HS-5 (cell line): ENCODE results near the gene EREG.

Experiments
- DNase-seq: peaks from one replicate; pipeline ENCODE4 v3.0.0-alpha.2; 2012; ENCODE audit warnings: low read depth

The EREG gene

GRCh38 chr4:74428276-74428675 is 63.3 kb downstream of the EREG start:
- no peak for DNase-seq

- DNase-seq: no peak
Observed at GRCh38 chr4:74431113-74431826, 66.3 kb downstream of the EREG start.

- no peak for DNase-seq
Observed at GRCh38 chr4:74433043-74433442, 68.1 kb downstream of the EREG start.

- DNase-seq: no peak
Observed at GRCh38 chr4:74433541-74434172, 68.7 kb downstream of the EREG start.

- DNase-seq: no peak
Observed at GRCh38 chr4:74435296-74435695, 70.4 kb downstream of the EREG start.

GRCh38 chr4:74437866-74438265 is 72.9 kb downstream of the EREG start:
- no peak for DNase-seq
